GM12878 (cell line): ENCODE results near the gene DCLK2. TPM values are rescaled to one million over a fixed set of nuclear protein-coding genes. Genes with fewer than 3 reads are reported as not detected.

Experiments
- ATAC-seq: fragments of 200-7000 bp; cut with Tn5 transposase; 3 replicates; pipeline ENCODE4 v1.9.1; 2020; ENCODE audit warnings: mild to moderate bottlenecking, moderate library complexity
- BruUV-seq: library from RNA; stranded (reverse); fragments of 400-500 nt; replicated peaks from 2 replicates; lab custom pipeline; 2021; lab: Mats Ljungman, UMichigan
- CTCF ChIA-PET: fragments of 300-600 bp; sonication (Branson Sonifier 250); formaldehyde crosslinking; extraction: SDS; loops from one replicate; lab custom pipeline; 2021; ENCODE audit warnings: inconsistent platforms; lab: Yijun Ruan, JAX
- POLR2A ChIA-PET: fragments of 350-600 bp; formaldehyde crosslinking; extraction: SDS; loops from one replicate; lab custom pipeline; 2021; ENCODE audit warnings: inconsistent platforms; lab: Charles Lee
- RAD21 ChIA-PET: fragments of 300-600 bp; sonication (Branson Sonifier 250); formaldehyde crosslinking; loops from one replicate; lab custom pipeline; 2023; ENCODE audit warnings: antibody characterized with exemption; ENCODE audit not compliant: unreplicated experiment; lab: Charles Lee
- SMC1A ChIA-PET: fragments of 300-600 bp; sonication (Branson Sonifier 250); formaldehyde crosslinking; loops from one replicate; lab custom pipeline; 2023; ENCODE audit not compliant: unreplicated experiment, uncharacterized antibody; lab: Charles Lee
- DNase-seq: peaks from one replicate; pipeline ENCODE4 v3.0.0-alpha.2; 2011; ENCODE audit warnings: low read depth, low spot score
- FAIRE-seq: peaks from 3 replicates; lab custom pipeline; 2011; peaks lifted over from hg19 to GRCh38; lab: Jason Lieb, UNC
- H2AFZ ChIP-seq: 2 replicates; pipeline ENCODE4 v1.6.0; 2011; ENCODE audit warnings: low read depth, low read length, control low read depth; ENCODE audit not compliant: control insufficient read depth
- H3K27ac ChIP-seq: 2 replicates; pipeline ENCODE4 v1.5.1; 2011; ENCODE audit warnings: control low read depth; ENCODE audit not compliant: control insufficient read depth, insufficient read depth
- H3K27me3 ChIP-seq, 2 experiments: replicated peaks in 1 of 2; 2 replicates each; pipeline versions ENCODE4 v1.6.0 to v1.6.1; 2011; ENCODE audit warnings: low read length in 1 of 2; ENCODE audit not compliant: control insufficient read depth in 2 of 2, insufficient read depth in 2 of 2
- H3K36me3 ChIP-seq, 2 experiments: 2 replicates each; pipeline ENCODE4 v1.5.1; 2011; ENCODE audit warnings: low read length in 1 of 2; ENCODE audit not compliant: control insufficient read depth in 2 of 2, insufficient read depth in 2 of 2
- H3K4me1 ChIP-seq: 2 replicates; pipeline ENCODE4 v1.6.1; 2011; ENCODE audit warnings: mild to moderate bottlenecking, low read length, moderate library complexity, mixed read lengths; ENCODE audit not compliant: control insufficient read depth, insufficient read depth
- H3K4me2 ChIP-seq: 2 replicates; pipeline ENCODE4 v1.6.0; 2011; ENCODE audit warnings: control low read depth; ENCODE audit not compliant: control insufficient read depth, insufficient read depth
- H3K4me3 ChIP-seq: fragments of 200-600 bp; sonication (generic); 2 replicates; pipeline ENCODE4 v1.5.1; 2016
- H3K79me2 ChIP-seq: 2 replicates; pipeline ENCODE4 v1.6.0; 2011; ENCODE audit warnings: low read length; ENCODE audit not compliant: control insufficient read depth, insufficient read depth
- H3K9ac ChIP-seq: 2 replicates; pipeline ENCODE4 v1.8.0; 2011; ENCODE audit warnings: low read length, control low read depth, mixed read lengths; ENCODE audit not compliant: control insufficient read depth, insufficient read depth
- H3K9me3 ChIP-seq: replicated peaks from 3 replicates; pipeline ENCODE4 v1.5.1; 2011; ENCODE audit warnings: mild to moderate bottlenecking, low read length; ENCODE audit not compliant: control insufficient read depth, insufficient read depth
- H4K20me1 ChIP-seq: 2 replicates; pipeline ENCODE4 v1.6.0; 2011; ENCODE audit not compliant: control insufficient read depth, insufficient read depth
- BCL11A ChIP-seq: IDR thresholded peaks from 2 replicates; pipeline ENCODE4 v1.6.1; 2011; ENCODE audit warnings: low read depth, low read length
- CBX3 ChIP-seq: fragments of 200-600 bp; sonication (generic); IDR thresholded peaks from 2 replicates; pipeline ENCODE4 v1.6.1; 2016; ENCODE audit warnings: low read depth, borderline replicate concordance
- EED ChIP-seq: sonication (generic); IDR thresholded peaks from 2 replicates; pipeline ENCODE4 v1.6.1; 2016; ENCODE audit warnings: antibody characterized with exemption, low read depth
- EZH2 ChIP-seq: IDR thresholded peaks from 2 replicates; pipeline ENCODE4 v1.6.1; 2012; ENCODE audit warnings: low read depth, mild to moderate bottlenecking, control low read depth, inconsistent platforms, low read length, borderline replicate concordance; ENCODE audit not compliant: control insufficient read depth
- GABPA ChIP-seq: IDR thresholded peaks from 2 replicates; pipeline ENCODE4 v1.6.1; 2014; ENCODE audit warnings: antibody characterized with exemption, low read depth, mild to moderate bottlenecking, inconsistent platforms
- GATAD2B ChIP-seq: fragments of 450-650 bp; conservative IDR thresholded peaks from 2 replicates; pipeline ENCODE4 v1.6.1; 2017; ENCODE audit warnings: low read depth, mild to moderate bottlenecking, moderate library complexity
- MEF2B ChIP-seq: fragments of 450-650 bp; IDR thresholded peaks from 2 replicates; pipeline ENCODE4 v1.6.1; 2018; ENCODE audit warnings: mild to moderate bottlenecking, moderate library complexity; ENCODE audit not compliant: partially characterized antibody, poor library complexity, severe bottlenecking
- NR2F1 ChIP-seq: fragments of 450-650 bp; conservative IDR thresholded peaks from 2 replicates; pipeline ENCODE4 v1.6.1; 2017; ENCODE audit warnings: mild to moderate bottlenecking
- POLR2AphosphoS5 ChIP-seq: IDR thresholded peaks from 2 replicates; pipeline ENCODE4 v1.6.1; 2011; ENCODE audit warnings: mild to moderate bottlenecking, low read length, inconsistent platforms
- POU2F2 ChIP-seq: IDR thresholded peaks from 3 replicates; pipeline ENCODE4 v1.6.1; 2011; ENCODE audit warnings: low read depth, mild to moderate bottlenecking, low read length, borderline replicate concordance
- RCOR1 ChIP-seq: conservative IDR thresholded peaks from 2 replicates; pipeline ENCODE4 v1.6.1; 2012; ENCODE audit warnings: low read depth, low read length, improper control_type of control experiment
- SMAD1 ChIP-seq: fragments of 450-650 bp; IDR thresholded peaks from 2 replicates; pipeline ENCODE4 v1.6.1; 2018; ENCODE audit warnings: mild to moderate bottlenecking, low read depth; ENCODE audit not compliant: partially characterized antibody
- STAT1 ChIP-seq: fragments of 450-650 bp; conservative IDR thresholded peaks from 2 replicates; pipeline ENCODE4 v1.6.1; 2014; ENCODE audit warnings: antibody characterized with exemption, mild to moderate bottlenecking
- YBX1 ChIP-seq: fragments of 450-650 bp; IDR thresholded peaks from 2 replicates; pipeline ENCODE4 v1.6.1; 2016; ENCODE audit warnings: antibody characterized with exemption
- ZZZ3 ChIP-seq: IDR thresholded peaks from 2 replicates; pipeline ENCODE4 v1.6.1; 2011; ENCODE audit warnings: low read depth; ENCODE audit not compliant: control insufficient read depth, insufficient read length
- in situ Hi-C: fragments of 300-500 bp; cut with MboI; formaldehyde crosslinking; loops from 9 replicates; pipeline ENCODE4 v1.14.3; 2018; ENCODE audit warnings: mixed read lengths
- intact Hi-C: fragments of 100-400 bp; cut with micrococcal nuclease; formaldehyde crosslinking; loops from one replicate; pipeline ENCODE4 v1.14.2; 2022; ENCODE audit not compliant: unreplicated experiment
- polyA plus RNA-seq, 11 experiments: library from polyadenylated mRNA; depleted of rRNA in 4 of 11; unstranded in 6 of 11; stranded (reverse) in 5 of 11; fragments of >200 nt; fragmentation: Nextera tagmentation in 4 of 11; fragmentation: Illumina TruSeq in 1 of 11; extraction: Ambion mirVana in 4 of 11; extraction: Trizol in 1 of 11; gene quantifications; 1 replicate in 1 of 11; 2 replicates in 10 of 11; pipeline versions ENCODE4 v1.2.1 to v1.2.3, GENCODE V29; 2011 to 2016; ENCODE audit warnings: inconsistent platforms in 2 of 11, missing spikeins in 2 of 11, low read depth in 1 of 11
- total RNA-seq, 4 experiments: library from RNA; depleted of rRNA in 3 of 4; stranded (reverse); fragments of >200 nt in 3 of 4; fragmentation: Illumina TruSeq in 1 of 4; extraction: Trizol in 1 of 4; gene quantifications; 2 replicates each; pipeline versions ENCODE4 v1.2.1 to v1.2.3, GENCODE V29; 2013 to 2021
- TF ChIP-seq, protein P1 (sequence below): fragments of 450-650 bp; formaldehyde crosslinking; IDR thresholded peaks from 2 replicates; pipeline ENCODE4 v1.4.0; 2022; ENCODE audit warnings: mild to moderate bottlenecking, moderate library complexity
- TF ChIP-seq, protein P2 (sequence below): IDR thresholded peaks from 2 replicates; pipeline ENCODE4 v1.6.1; 2011; ENCODE audit warnings: mild to moderate bottlenecking, low read depth, low read length, moderate library complexity; ENCODE audit not compliant: insufficient replicate concordance
- TF ChIP-seq, protein P3 (sequence below): IDR thresholded peaks from 2 replicates; pipeline ENCODE4 v1.6.1; 2011; ENCODE audit warnings: borderline replicate concordance, low read depth, mild to moderate bottlenecking, moderate library complexity, mixed read lengths, low read length; ENCODE audit not compliant: insufficient read depth; ENCODE audit errors: extremely low read length

Gene DCLK2
- total and polyA plus RNA-seq, 10 of the 15 experiments (the other 5 are each of a cell fraction or from before 2014, with no cell fraction given): not detected

DNA sequence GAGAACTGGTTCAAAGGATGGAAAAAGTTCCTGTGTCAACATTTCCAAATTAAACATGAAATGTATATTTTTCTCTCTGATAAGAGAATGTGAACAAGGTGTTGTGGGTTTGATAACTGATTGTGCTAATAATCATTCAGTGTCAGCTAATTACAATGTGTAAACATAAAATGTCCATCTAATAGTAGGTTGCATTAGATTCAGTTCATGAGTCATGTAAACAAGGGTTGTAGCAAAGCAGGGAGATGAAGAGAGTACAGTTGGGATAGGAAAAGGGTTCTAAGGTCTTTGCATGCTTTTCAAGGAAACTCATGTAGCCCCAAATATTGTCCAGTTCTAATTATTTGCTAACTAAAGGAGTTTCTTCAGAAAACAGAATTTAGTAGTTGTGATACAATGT is 55.4 kb downstream of the DCLK2 start:
- no peak for TF ChIP-seq RCOR1
- TF ChIP-seq EZH2: no peak
- no peak for TF ChIP-seq NR2F1
- TF ChIP-seq CBX3: no peak
- TF ChIP-seq, protein P1, sequence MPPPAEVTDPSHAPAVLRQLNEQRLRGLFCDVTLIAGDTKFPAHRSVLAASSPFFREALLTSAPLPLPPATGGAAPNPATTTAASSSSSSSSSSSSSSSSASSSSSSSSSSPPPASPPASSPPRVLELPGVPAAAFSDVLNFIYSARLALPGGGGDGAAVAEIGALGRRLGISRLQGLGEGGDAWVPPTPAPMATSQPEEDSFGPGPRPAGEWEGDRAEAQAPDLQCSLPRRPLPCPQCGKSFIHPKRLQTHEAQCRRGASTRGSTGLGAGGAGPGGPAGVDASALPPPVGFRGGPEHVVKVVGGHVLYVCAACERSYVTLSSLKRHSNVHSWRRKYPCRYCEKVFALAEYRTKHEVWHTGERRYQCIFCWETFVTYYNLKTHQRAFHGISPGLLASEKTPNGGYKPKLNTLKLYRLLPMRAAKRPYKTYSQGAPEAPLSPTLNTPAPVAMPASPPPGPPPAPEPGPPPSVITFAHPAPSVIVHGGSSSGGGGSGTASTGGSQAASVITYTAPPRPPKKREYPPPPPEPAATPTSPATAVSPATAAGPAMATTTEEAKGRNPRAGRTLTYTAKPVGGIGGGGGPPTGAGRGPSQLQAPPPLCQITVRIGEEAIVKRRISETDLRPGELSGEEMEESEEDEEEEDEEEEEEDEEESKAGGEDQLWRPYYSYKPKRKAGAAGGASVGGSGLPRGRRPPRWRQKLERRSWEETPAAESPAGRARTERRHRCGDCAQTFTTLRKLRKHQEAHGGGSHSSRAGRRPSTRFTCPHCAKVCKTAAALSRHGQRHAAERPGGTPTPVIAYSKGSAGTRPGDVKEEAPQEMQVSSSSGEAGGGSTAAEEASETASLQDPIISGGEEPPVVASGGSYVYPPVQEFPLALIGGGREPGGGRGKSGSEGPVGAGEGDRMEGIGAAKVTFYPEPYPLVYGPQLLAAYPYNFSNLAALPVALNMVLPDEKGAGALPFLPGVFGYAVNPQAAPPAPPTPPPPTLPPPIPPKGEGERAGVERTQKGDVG (CRISPR knock-in tag): no peak
- TF ChIP-seq BCL11A: no peak
- no peak for TF ChIP-seq YBX1
- no peak for TF ChIP-seq EED
- no peak for TF ChIP-seq ZZZ3
- no peak for TF ChIP-seq GABPA
- TF ChIP-seq, protein P2, sequence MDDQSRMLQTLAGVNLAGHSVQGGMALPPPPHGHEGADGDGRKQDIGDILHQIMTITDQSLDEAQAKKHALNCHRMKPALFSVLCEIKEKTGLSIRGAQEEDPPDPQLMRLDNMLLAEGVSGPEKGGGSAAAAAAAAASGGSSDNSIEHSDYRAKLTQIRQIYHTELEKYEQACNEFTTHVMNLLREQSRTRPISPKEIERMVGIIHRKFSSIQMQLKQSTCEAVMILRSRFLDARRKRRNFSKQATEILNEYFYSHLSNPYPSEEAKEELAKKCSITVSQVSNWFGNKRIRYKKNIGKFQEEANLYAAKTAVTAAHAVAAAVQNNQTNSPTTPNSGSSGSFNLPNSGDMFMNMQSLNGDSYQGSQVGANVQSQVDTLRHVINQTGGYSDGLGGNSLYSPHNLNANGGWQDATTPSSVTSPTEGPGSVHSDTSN: no peak
- no peak for TF ChIP-seq POU2F2
- no peak for TF ChIP-seq SMAD1
- TF ChIP-seq POLR2AphosphoS5: no peak
- TF ChIP-seq STAT1: no peak
- TF ChIP-seq GATAD2B: no peak
- TF ChIP-seq, protein P3, sequence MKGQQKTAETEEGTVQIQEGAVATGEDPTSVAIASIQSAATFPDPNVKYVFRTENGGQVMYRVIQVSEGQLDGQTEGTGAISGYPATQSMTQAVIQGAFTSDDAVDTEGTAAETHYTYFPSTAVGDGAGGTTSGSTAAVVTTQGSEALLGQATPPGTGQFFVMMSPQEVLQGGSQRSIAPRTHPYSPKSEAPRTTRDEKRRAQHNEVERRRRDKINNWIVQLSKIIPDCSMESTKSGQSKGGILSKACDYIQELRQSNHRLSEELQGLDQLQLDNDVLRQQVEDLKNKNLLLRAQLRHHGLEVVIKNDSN: no peak
- TF ChIP-seq MEF2B: no peak
- TF ChIP-seq, all 136 proteins: peak for 0
- Histone ChIP-seq H4K20me1 (no peaks in the 10 kb centered on the region), H3K27me3 (no peaks in the 10 kb centered on the region; a peak in 2 of 4 replicates), H2AFZ (no peak overlapping the region), H3K79me2 (no peaks in the 10 kb centered on the region), H3K9me3 (no peaks in the 10 kb centered on the region), H3K27ac (no peak overlapping the region), H3K9ac (no peak overlapping the region), H3K36me3 (no peaks in the 10 kb centered on the region), H3K4me3 (no peak overlapping the region), H3K4me2 (no peak overlapping the region), H3K4me1 (no peaks in the 10 kb centered on the region)
- RAD21 ChIA-PET: no interaction called here
- SMC1A ChIA-PET: no interaction called here
- ATAC-seq: no peak
- BruUV-seq: no TSS peak
- intact Hi-C loops: no loop called here
- POLR2A ChIA-PET: no interaction called here
- no peak for FAIRE-seq
- no peak for DNase-seq
- in situ Hi-C loops: no loop called here
- CTCF ChIA-PET: no interaction called here
